ENCODE results near the gene CCDC66. TPM values are rescaled to one million over a fixed set of nuclear protein-coding genes. Genes with fewer than 3 reads are reported as not detected.
A peak's percentile ranks its signal among the peaks of the same experiment; 100 is the strongest.
"Not testable (repeated sequence)": the region's sequence is repeated elsewhere in the genome, so short reads cannot be mapped to it uniquely, and the experiment has no call there.

Gene CCDC66
- total RNA-seq, 1 donor from 2014 or later = 34.9 TPM

- ATAC-seq (ENCODE audit: low read depth) (no peak), DNase-seq (no peak)
- Mint-ChIP-seq H3K4me1 (no peaks in the 10 kb centered on the region), H3K4me3 (no peak overlapping the region), H3K27me3 (peaks cover 14% of the 10 kb centered on the region), H3K36me3 (ENCODE audit: low read depth) (no peaks in the 10 kb centered on the region), H3K9me3 (peaks cover 3% of the 10 kb centered on the region), H3K27ac (no peak overlapping the region)
- ChIA-PET CTCF (interaction anchor here (1.5 kb wide), 1 partner anchor 206 kb away, joined by 3 read pairs; no protein-coding TSS in a partner anchor), POLR2A (no interaction called here)
- no peak for TF ChIP-seq CTCF (IDR thresholded peaks at IDR 0.05)
- intact Hi-C loops (cut with micrococcal nuclease) = no loop called here
Observed at GRCh38 chr3:56547486-56547885, 9.5 kb upstream of the CCDC66 start.

- no peak for DNase-seq
- Mint-ChIP-seq H3K27ac (peak overlapping the region; percentile 97), H3K9me3 (no peaks in the 10 kb centered on the region), H3K27me3 (no peaks in the 10 kb centered on the region), H3K4me1 (peaks cover 20% of the 10 kb centered on the region), H3K36me3 (ENCODE audit: low read depth) (peaks cover 28% of the 10 kb centered on the region), H3K4me3 (peak overlapping the region; percentile 98)
- ATAC-seq (ENCODE audit: low read depth) = no peak
- intact Hi-C loops (cut with micrococcal nuclease) = loop anchor here (1.0 to 10.0 kb wide), 4 partner anchors 242 to 1037 kb away; partner anchors contain the start of genes APPL1 and ARF4
- no peak for TF ChIP-seq CTCF (IDR thresholded peaks at IDR 0.05)
- CTCF ChIA-PET = no interaction called here
- POLR2A ChIA-PET = interaction anchor here (1.3 to 1.8 kb wide), 2 partner anchors 125 to 670 kb away, joined by 3 to 6 read pairs; partner anchors contain the start of genes APPL1 and TASOR
Observed at GRCh38 chr3:56557831-56558170, 826 bp downstream of the CCDC66 start.

GRCh38 chr3:56573501-56573900, 16.5 kb downstream of the CCDC66 start:
- intact Hi-C loops (cut with micrococcal nuclease) = no loop called here
- POLR2A ChIA-PET = no interaction called here
- DNase-seq (no peak), ATAC-seq (ENCODE audit: low read depth) (no peak)
- Mint-ChIP-seq H3K4me3 (no peak overlapping the region), H3K27ac (no peak overlapping the region), H3K4me1 (peaks cover 19% of the 10 kb centered on the region), H3K27me3 (no peaks in the 10 kb centered on the region), H3K9me3 (peaks cover 4% of the 10 kb centered on the region), H3K36me3 (ENCODE audit: low read depth) (peaks cover 59% of the 10 kb centered on the region)
- TF ChIP-seq CTCF (IDR thresholded peaks at IDR 0.05) = no peak
- CTCF ChIA-PET = no interaction called here

- H3K4me3 Mint-ChIP-seq; intact Hi-C loops (cut with micrococcal nuclease); ATAC-seq (ENCODE audit: low read depth); H3K27me3 Mint-ChIP-seq; H3K9me3 Mint-ChIP-seq; H3K27ac Mint-ChIP-seq; POLR2A ChIA-PET; CTCF ChIA-PET; DNase-seq: not testable (repeated sequence)
- H3K36me3 Mint-ChIP-seq (ENCODE audit: low read depth) = peaks cover 42% of the 10 kb centered on the region
- peaks cover 14% of the 10 kb centered on the region for H3K4me1 Mint-ChIP-seq
Observed at GRCh38 chr3:56581941-56582340, 25.0 kb downstream of the CCDC66 start.

- POLR2A ChIA-PET; ATAC-seq (ENCODE audit: low read depth); CTCF ChIA-PET; DNase-seq; H3K4me3 Mint-ChIP-seq; H3K9me3 Mint-ChIP-seq; H3K27me3 Mint-ChIP-seq; H3K27ac Mint-ChIP-seq; H3K4me1 Mint-ChIP-seq; intact Hi-C loops (cut with micrococcal nuclease): not testable (repeated sequence)
- H3K36me3 Mint-ChIP-seq (ENCODE audit: low read depth) = peaks cover 27% of the 10 kb centered on the region
Observed at GRCh38 chr3:56584275-56584674, 27.3 kb downstream of the CCDC66 start.

GRCh38 chr3:56590814-56591213, 33.8 kb downstream of the CCDC66 start:
- Mint-ChIP-seq H3K36me3 (ENCODE audit: low read depth) (peaks cover 27% of the 10 kb centered on the region), H3K27me3 (no peaks in the 10 kb centered on the region), H3K4me3 (no peak overlapping the region), H3K9me3 (no peaks in the 10 kb centered on the region), H3K27ac (no peak overlapping the region), H3K4me1 (no peaks in the 10 kb centered on the region)
- intact Hi-C loops (cut with micrococcal nuclease) = no loop called here
- DNase-seq = no peak
- POLR2A ChIA-PET = no interaction called here
- CTCF ChIA-PET = no interaction called here
- no peak for ATAC-seq (ENCODE audit: low read depth)
- TF ChIP-seq CTCF (IDR thresholded peaks at IDR 0.05) = no peak

All from activated B cell treated with CpG ODN at 0.5 μM for 24 hours (primary cell).